ENCODE measurements around the gene PICALM. TPM values are rescaled to one million over a fixed set of nuclear protein-coding genes. Genes with fewer than 3 reads are reported as not detected.
A peak's percentile ranks its signal among the peaks of the same experiment; 100 is the strongest.

PICALM gene
- total RNA-seq (100 to 1,000 TPM; 162 to 454 TPM), polyA plus RNA-seq (100 to 1,000 TPM in 1 of 2 donors, 10 to 100 TPM in 1; 56.8 to 142 TPM)
- long read RNA-seq, donor 1, transcript PICALM-205 (3 exons, 738 nt), result major isoform, 9 of 16 reads
- long read RNA-seq, donor 1, partial matches to known transcripts, result 0 of 16 reads
- long read RNA-seq, donor 1, other reads (novel, unspliced or antisense), result 0 of 16 reads
- long read RNA-seq, donor 2, partial matches to known transcripts, result 6 of 10 reads
- long read RNA-seq, donor 2, other reads (novel, unspliced or antisense), result 0 of 10 reads
- long read RNA-seq, donor 3, partial matches to known transcripts, result 0 of 13 reads
- long read RNA-seq, donor 3, other reads (novel, unspliced or antisense), result 6 of 13 reads
- long read RNA-seq, donor 4, partial matches to known transcripts, result 23 of 29 reads
- long read RNA-seq, donor 4, other reads (novel, unspliced or antisense), result 0 of 29 reads
- long read RNA-seq, donor 5, transcript PICALM-205 (3 exons, 738 nt), result major isoform, 10 of 19 reads
- long read RNA-seq, donor 5, partial matches to known transcripts, result 6 of 19 reads
- long read RNA-seq, donor 5, other reads (novel, unspliced or antisense), result 0 of 19 reads

- peak within 1 kb of the TSS; percentile 97 for H3K4me3 ChIP-seq
- peak within 1 kb of the TSS; percentile 96 for H3K27ac ChIP-seq (ENCODE audit: low read depth in 1 of 2, low read length in 1 of 2)
- peak; percentile 99 for DNase-seq
- WGBS, 2 donors, result 1% methylated on average over 41 to 47 of the region's 48 CpGs
- peak; percentile 96 for ATAC-seq (ENCODE audit: insufficient read depth, low FRiP score)
- no peaks in the 10 kb centered on the region for H3K27me3 ChIP-seq (ENCODE audit: control insufficient read depth in 3 of 3, insufficient read depth in 3 of 3, low read length in 2 of 3)
- no peaks in the 10 kb centered on the region for H3K9me3 ChIP-seq (ENCODE audit: control insufficient read depth in 4 of 4, insufficient read depth in 3 of 4, low read length in 3 of 4)
- H3K4me1 ChIP-seq (ENCODE audit: control insufficient read depth in 5 of 5, insufficient read depth in 5 of 5, low read length in 5 of 5), result peaks cover 0 to 17% (median 10%) of the 10 kb centered on the region in 5 donors
- TF ChIP-seq, protein P1, sequence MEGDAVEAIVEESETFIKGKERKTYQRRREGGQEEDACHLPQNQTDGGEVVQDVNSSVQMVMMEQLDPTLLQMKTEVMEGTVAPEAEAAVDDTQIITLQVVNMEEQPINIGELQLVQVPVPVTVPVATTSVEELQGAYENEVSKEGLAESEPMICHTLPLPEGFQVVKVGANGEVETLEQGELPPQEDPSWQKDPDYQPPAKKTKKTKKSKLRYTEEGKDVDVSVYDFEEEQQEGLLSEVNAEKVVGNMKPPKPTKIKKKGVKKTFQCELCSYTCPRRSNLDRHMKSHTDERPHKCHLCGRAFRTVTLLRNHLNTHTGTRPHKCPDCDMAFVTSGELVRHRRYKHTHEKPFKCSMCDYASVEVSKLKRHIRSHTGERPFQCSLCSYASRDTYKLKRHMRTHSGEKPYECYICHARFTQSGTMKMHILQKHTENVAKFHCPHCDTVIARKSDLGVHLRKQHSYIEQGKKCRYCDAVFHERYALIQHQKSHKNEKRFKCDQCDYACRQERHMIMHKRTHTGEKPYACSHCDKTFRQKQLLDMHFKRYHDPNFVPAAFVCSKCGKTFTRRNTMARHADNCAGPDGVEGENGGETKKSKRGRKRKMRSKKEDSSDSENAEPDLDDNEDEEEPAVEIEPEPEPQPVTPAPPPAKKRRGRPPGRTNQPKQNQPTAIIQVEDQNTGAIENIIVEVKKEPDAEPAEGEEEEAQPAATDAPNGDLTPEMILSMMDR (IDR thresholded peaks at IDR 0.05; ENCODE audit: control extremely low read depth, extremely low read depth), result no peak
- H3K9ac ChIP-seq (ENCODE audit: insufficient read depth in 1 of 2, low read length in 2 of 2), result peak within 1 kb of the TSS; percentile 84 to 93
- peaks cover 0 to 2% (median 0%) of the 10 kb centered on the region in 4 donors for H3K36me3 ChIP-seq (ENCODE audit: control insufficient read depth in 4 of 4, insufficient read depth in 4 of 4, low read length in 4 of 4)
These were observed at the start of gene PICALM for GRCh38 chr11:86068951-86069407. PICALM (minus strand) TSS chr11:86069084; CDS start chr11:86068780, 304 bp downstream.

DNA sequence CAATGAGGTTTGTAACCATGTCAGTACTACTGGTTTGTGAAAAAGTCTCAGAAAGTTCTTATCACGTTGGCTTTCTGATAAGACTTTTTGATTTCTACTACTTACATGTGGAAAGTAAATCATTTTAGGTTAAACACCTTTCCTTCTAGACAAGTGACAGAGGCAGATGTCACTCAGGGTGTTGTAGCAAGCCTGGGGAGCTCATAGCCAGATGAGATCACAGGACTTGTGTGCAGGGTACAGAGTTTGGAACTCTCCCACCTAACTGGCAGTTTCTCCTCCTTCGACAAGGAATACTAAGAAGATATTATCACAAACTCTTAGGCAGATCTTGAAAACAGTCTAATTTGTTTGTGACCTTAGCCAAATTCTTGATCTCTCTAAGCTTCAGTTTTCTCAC lies 49.4 kb upstream of the PICALM start:
- TF ChIP-seq, protein P1 (IDR thresholded peaks at IDR 0.05; ENCODE audit: control extremely low read depth, extremely low read depth), result no peak
- ATAC-seq (ENCODE audit: insufficient read depth, low FRiP score) (no peak), DNase-seq (no peak)
- H3K36me3 ChIP-seq (ENCODE audit: control insufficient read depth in 4 of 4, insufficient read depth in 4 of 4, low read length in 4 of 4), result no peaks in the 10 kb centered on the region
- H3K9me3 ChIP-seq (ENCODE audit: control insufficient read depth in 4 of 4, insufficient read depth in 3 of 4, low read length in 3 of 4), result no peaks in the 10 kb centered on the region
- H3K27me3 ChIP-seq (ENCODE audit: control insufficient read depth in 3 of 3, insufficient read depth in 3 of 3, low read length in 2 of 3), result no peaks in the 10 kb centered on the region
- peaks cover 0 to 11% (median 0%) of the 10 kb centered on the region in 5 donors for H3K4me1 ChIP-seq (ENCODE audit: control insufficient read depth in 5 of 5, insufficient read depth in 5 of 5, low read length in 5 of 5)
- no peak overlapping the region for H3K4me3 ChIP-seq
- 82 to 86% methylated on average over 2 of the region's 2 CpGs for WGBS, 2 donors
- no peak overlapping the region for H3K9ac ChIP-seq (ENCODE audit: insufficient read depth in 1 of 2, low read length in 2 of 2)
- H3K27ac ChIP-seq (ENCODE audit: low read depth in 1 of 2, low read length in 1 of 2), result no peak overlapping the region

- 88 to 93% methylated on average over 1 of the region's 1 CpG for WGBS, 2 donors
- TF ChIP-seq, protein P1 (IDR thresholded peaks at IDR 0.05; ENCODE audit: control extremely low read depth, extremely low read depth), result no peak
- Histone ChIP-seq H3K36me3 (ENCODE audit: control insufficient read depth in 4 of 4, insufficient read depth in 4 of 4, low read length in 4 of 4) (no peaks in the 10 kb centered on the region), H3K4me1 (ENCODE audit: control insufficient read depth in 5 of 5, insufficient read depth in 5 of 5, low read length in 5 of 5) (peaks cover 0 to 11% (median 0%) of the 10 kb centered on the region in 5 donors), H3K27ac (ENCODE audit: low read depth in 1 of 2, low read length in 1 of 2) (no peak overlapping the region), H3K4me3 (no peak overlapping the region), H3K27me3 (ENCODE audit: control insufficient read depth in 3 of 3, insufficient read depth in 3 of 3, low read length in 2 of 3) (no peaks in the 10 kb centered on the region), H3K9ac (ENCODE audit: insufficient read depth in 1 of 2, low read length in 2 of 2) (no peak overlapping the region), H3K9me3 (ENCODE audit: control insufficient read depth in 4 of 4, insufficient read depth in 3 of 4, low read length in 3 of 4) (no peaks in the 10 kb centered on the region)
- no peak for ATAC-seq (ENCODE audit: insufficient read depth, low FRiP score)
- DNase-seq, result no peak
These were observed 48.8 kb upstream of the PICALM start for GRCh38 chr11:86117712-86118063.

All from lung (tissue), 16 donors.